DMS153 treated with DMSO at 0.1 percent for 48 hours (cell line): ENCODE measurements around the gene CIDEB.
A peak's percentile ranks its signal among the peaks of the same experiment; 100 is the strongest.

Experiments
- DNase-seq: peaks from one replicate; lab custom pipeline; 2025; ENCODE audit not compliant: unreplicated experiment; lab: John Stamatoyannopoulos, UW

Gene CIDEB

GRCh38 chr14:24291446-24292117, 16.2 kb downstream of the CIDEB start:
- DNase-seq, result no peak

- DNase-seq, result no peak
Measured at GRCh38 chr14:24290746-24291145, 17.0 kb downstream of the CIDEB start.

- DNase-seq, result no peak
Measured at GRCh38 chr14:24289649-24290280, 18.0 kb downstream of the CIDEB start.

DNA sequence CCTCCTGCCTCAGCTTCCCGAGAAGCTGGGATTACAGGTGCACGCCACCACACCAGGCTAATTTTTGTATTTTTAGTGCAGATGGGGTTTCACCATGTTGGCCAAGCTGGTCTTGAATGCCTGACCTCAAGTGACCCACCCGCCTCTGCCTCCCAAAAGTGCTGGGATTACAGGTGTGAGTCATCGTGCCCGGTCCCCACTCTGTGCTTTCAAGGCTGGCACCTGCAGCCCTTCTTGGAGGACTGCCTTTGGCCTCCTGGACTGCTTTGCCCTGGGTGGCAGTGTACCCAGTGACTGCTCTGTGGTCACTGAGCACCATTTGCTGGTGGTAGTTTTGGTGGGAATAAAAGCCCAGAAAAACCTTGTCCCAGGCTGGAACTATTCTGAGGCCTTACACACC, 20.8 kb downstream of the CIDEB start:
- no peak for DNase-seq

DNA sequence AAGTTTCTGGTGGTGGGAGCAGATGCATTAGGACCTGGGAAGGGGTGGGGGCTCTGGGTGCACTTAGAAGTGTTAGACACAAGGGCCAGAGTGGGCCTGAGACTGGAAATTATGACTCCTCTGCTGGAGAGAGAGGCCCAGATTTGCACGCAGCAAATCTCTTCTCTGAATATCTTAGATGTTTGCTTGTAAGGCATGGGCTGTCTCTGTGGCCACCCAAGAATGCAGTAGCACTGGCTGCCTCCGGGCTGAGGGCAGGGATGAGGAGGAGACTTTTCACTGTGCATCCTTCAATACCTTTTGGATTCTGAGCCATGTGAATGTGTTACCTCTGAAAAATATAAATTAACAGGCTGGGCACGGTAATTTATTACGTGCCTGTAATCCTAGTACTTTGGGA, 22.4 kb downstream of the CIDEB start:
- no peak for DNase-seq

DNA sequence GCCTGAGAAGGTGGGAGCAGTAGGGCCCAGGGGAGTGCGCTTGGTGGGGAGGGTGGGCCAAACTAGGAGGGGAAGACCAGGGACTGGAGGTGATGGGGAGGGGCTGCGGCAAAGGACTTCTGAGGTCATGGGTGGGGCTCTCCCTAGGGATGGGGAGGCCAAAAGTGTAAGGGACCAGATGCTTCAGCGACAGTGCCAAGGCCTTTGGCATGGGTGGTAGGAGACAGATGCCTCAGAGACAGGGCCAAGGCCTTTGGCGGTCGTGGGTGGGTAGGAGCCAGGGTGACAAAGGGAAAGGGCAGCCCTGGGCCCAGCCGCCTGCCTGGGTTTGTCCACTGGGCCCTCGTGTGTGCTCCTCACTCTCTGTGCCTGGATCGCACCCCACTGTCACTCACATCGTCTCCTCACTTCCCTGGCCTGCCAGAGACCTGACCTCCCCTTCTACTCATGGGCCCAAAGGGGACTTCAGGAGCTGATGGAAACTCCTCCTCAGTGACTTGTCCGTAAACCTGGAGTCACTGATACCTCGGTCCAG, 23.2 kb downstream of the CIDEB start:
- no peak for DNase-seq

GRCh38 chr14:24283796-24284460, 23.8 kb downstream of the CIDEB start:
- no peak for DNase-seq

DNA sequence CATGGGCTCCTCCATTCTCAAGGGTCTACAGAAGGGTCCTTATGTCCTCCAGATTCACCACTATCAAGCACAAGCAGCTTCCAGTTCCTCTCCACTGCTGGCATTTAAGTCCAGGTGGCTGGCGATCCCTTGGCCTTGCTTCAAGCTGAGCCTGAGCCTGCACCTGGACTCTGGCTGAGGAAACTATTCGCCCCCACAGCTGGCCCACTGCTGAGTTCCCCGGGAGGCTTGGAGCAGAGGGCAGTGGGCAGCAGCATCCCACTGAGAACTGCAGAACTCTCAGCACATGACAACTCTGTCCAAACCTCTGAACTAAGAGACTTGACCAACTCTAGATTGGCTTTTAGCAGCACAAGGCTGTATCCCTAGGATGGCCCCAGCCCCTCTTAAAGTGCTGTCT, 25.0 kb downstream of the CIDEB start:
- no peak for DNase-seq

GRCh38 chr14:24281636-24282035, 26.1 kb downstream of the CIDEB start:
- no peak for DNase-seq

- no peak for DNase-seq
Measured at GRCh38 chr14:24280797-24281460, 26.8 kb downstream of the CIDEB start.

DNA sequence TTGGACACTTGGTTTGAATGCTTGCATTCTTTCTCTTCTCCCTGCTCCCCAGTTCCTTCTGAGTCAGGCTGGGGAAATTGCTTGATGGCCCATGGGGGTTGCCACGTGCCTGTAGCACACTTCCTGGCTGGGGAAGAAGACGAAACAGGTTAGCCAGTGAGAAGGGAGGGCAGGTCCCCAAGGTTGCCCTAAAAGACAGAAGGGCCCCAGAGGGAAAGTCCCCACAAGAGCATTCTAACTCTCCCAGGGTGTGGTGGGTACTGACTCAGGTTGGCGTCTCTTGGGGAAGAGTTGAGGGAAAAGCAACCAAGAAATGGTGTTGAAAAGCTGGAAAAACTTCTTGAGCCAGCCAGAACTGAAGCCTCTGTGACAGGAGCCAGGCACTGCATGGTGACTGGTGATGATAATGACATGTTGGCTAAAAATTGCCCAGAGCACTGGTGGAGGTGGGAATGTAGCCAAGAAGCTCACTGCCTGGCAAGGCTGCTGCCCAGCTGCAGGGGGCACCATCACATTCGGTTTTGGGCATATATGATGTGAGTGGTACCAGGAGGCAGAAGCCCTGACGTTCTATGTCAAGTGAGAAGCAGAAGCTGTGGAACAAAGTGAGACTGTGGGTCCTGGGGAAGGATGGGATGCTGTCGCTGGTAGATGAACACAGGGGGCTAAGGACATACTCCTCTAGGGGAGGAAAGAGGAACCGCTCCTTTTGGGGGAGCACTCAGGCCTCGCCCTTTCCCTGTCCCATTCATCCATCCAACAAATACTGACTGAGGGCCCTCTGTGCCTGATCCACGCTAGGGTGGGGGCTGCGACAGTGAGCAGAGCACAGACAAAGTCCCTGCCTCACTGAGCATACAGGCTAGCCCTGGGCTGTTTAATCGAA, 28.2 kb downstream of the CIDEB start:
- DNase-seq, result no peak

- no peak for DNase-seq
Measured at GRCh38 chr14:24278424-24278823, 29.4 kb downstream of the CIDEB start.

DNA sequence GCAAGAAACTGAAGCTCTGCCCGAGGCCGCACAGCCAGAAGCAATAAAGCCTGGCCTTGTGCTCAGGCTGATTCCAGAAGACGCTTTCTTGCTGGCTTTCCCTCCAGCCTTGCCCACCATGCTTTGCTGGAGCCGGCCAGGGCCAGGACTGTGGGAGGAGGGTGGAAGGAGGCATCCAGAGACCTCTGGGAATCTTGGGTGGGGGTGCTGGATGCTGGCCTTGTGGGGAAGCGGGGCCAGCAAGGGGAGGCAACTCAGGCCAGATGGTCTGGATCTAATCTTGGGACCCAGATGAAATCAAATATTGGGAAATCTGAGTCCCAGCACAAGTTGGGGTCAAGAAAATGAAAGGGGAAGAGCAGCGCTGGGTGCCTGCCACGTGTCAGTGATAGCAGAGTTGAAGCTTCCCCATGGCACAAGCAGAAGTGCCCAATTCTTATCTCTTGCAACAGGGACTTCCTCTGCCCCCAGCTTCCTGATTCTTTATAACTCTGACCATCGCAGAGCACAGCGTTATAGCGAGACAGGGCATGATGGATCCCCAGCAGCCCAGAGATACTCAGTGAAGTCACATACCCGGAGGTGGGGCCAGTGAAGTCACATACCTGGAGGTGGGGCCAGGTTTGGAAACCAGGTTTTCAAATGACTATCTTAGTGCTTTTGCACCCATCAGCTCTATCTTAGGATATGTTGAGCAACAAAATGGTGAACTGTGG, 30.0 kb downstream of the CIDEB start:
- no peak for DNase-seq

GRCh38 chr14:24277071-24277470, 30.7 kb downstream of the CIDEB start:
- no peak for DNase-seq

DNA sequence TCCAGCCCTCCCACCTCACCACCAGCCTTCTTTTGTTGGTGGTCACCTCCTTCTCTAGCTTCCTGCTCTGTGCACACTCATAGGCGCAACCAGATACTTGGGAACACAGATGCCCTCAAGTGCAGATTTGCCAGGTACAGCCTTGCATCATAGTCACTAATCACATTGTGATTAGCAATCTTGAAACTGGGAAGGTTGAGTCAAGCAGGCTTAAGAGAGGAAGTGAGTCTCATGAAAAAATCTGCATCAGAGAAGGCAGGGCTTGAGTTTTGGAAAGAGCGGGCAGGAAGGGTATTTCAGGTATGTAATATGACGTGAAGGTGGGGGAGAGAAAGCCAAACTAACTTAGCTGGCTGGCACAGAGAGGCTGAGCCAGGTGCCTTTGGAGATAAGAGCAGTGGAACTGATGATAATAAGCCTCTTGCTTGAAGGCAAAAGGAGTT, 33.7 kb downstream of the CIDEB start:
- no peak for DNase-seq

GRCh38 chr14:24273422-24273998, 34.3 kb downstream of the CIDEB start:
- DNase-seq, result no peak

DNA sequence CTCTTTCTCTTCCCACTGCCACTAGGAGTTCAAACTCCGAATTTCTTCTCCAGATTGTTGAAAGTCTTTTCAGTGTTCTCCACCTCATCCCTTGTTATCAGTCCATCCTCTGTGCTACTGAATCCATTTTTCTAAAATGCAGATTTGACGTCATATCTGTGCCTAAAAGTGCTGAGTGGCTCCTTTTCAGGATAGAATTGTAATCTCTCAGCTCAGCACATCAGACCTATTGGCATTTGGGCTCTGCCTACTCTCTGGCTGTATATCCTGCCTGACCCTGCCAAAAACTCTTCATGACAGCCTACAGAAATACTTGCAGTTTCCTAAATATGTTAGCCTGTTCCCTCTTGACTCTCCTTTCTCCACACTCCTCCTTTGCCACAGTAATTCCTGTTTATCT, 35.3 kb downstream of the CIDEB start:
- DNase-seq, result no peak

DNA sequence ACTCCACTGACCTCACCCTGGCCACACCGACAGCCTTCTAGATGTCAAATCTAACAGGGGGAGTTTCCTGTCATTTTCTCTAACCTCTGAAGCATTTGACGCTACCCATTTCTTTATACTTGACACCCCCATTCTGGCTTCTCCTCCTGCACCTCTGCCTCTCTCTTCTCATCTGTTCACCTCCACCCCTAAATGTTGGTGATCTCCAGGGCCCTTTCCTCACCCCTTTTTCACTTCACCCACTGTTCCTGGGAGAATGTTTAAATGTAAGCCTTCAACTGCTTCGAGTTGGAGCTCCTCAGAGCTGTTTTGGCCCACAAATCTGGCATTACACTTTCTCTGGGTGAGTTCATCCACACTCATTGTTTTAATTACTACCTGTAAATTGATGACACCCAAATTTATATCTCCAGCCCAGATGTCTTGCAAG, 35.9 kb downstream of the CIDEB start:
- DNase-seq, result no peak

DNA sequence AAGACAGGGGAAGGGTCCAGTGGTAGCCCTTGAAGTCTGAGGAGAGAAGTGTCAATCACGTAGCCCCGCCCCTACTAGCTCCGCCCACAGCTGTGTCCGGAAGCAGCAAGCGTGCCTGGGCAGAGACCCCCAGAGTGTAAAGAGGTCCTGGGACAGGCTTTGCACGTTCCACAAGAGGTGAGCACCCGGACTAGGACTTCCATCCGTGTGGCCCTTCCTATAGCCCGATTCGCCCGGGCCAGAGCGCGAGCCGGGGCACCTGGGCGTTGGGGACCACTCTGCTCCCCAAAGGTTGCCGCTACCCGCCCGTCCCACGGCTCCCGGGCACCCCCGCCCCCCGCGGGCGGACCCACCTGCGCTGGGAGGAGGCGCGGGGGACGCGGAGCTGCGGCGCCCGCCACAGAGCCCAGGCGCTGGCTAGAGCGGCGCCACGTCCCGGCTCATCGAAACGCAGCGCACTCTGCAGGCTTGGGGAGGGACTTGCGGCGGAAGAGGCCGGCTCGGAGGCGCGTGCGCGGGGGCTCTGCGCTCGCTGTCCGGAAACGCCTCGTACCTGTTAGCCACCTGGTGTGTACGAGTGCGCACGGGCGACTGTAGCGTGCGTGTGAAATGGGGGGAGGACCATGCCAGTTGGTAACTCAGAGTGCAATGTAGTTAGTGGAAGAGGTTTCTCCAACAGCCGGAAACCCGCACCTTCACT, 36.5 kb downstream of the CIDEB start, which contains the start of gene RABGGTA:
Gene RABGGTA, minus strand, starts transcription at position 464 of the 700 bp plus-strand sequence. CDS start 482 bp downstream, outside the sequence.
- DNase-seq, result peak; percentile 72
